ENCODE measurements around the gene MED17. TPM values are rescaled to one million over a fixed set of nuclear protein-coding genes. Genes with fewer than 3 reads are reported as not detected.
"Not testable (repeated sequence)": the region's sequence is repeated elsewhere in the genome, so short reads cannot be mapped to it uniquely, and the experiment has no call there.

The MED17 gene
- total RNA-seq, 1 experiment from 2014 or later: 26.9 TPM

GRCh38 chr11:93744669-93745004 is 39.4 kb upstream of the MED17 start:
- TF ChIP-seq CTCF (conservative IDR thresholded peaks at IDR 0.05): no peak
- no peak for TF ChIP-seq EZH2 (IDR thresholded peaks at IDR 0.05; ENCODE audit: low read depth)
- H4K20me1 ChIP-seq (ENCODE audit: insufficient read depth): peaks cover 8% of the 10 kb centered on the region
- ChIA-PET CTCF (no interaction called here), POLR2A (ENCODE audit: unreplicated experiment) (no interaction called here)
- no peaks in the 10 kb centered on the region for H3K9me2 ChIP-seq (ENCODE audit: insufficient read depth)
- peaks cover 33% of the 10 kb centered on the region for H3F3A ChIP-seq (ENCODE audit: insufficient read depth, low read depth)
- intact Hi-C loops (cut with micrococcal nuclease; ENCODE audit: unreplicated experiment): no loop called here
- H3K9me3 ChIP-seq (ENCODE audit: insufficient read depth, low read depth): no peaks in the 10 kb centered on the region
- H3K27me3 ChIP-seq (ENCODE audit: insufficient read depth, low read depth): no peaks in the 10 kb centered on the region
- BruUV-seq (replicated peaks): no TSS peak
- no peak overlapping the region for H3K4me3 ChIP-seq
- H3K27ac ChIP-seq: no peak overlapping the region
- peaks cover 6% of the 10 kb centered on the region for H3K4me1 ChIP-seq (replicated peaks; ENCODE audit: insufficient read depth)
- H2AFZ ChIP-seq: no peak overlapping the region
- H3K36me3 ChIP-seq (ENCODE audit: low read depth): peaks cover 20% of the 10 kb centered on the region
- DNase-seq: no peak
- no peak overlapping the region for H3K4me2 ChIP-seq
- peaks cover 46% of the 10 kb centered on the region for H3K79me2 ChIP-seq (ENCODE audit: low read depth)

- H4K20me1 ChIP-seq (ENCODE audit: insufficient read depth); H2AFZ ChIP-seq; CTCF ChIA-PET; BruUV-seq (replicated peaks); H3K4me1 ChIP-seq (replicated peaks; ENCODE audit: insufficient read depth); H3K9me2 ChIP-seq (ENCODE audit: insufficient read depth); DNase-seq; H3K9me3 ChIP-seq (ENCODE audit: insufficient read depth, low read depth); H3K27me3 ChIP-seq (ENCODE audit: insufficient read depth, low read depth); POLR2A ChIA-PET (ENCODE audit: unreplicated experiment); H3K27ac ChIP-seq; H3K4me2 ChIP-seq; H3K4me3 ChIP-seq; intact Hi-C loops (cut with micrococcal nuclease; ENCODE audit: unreplicated experiment): not testable (repeated sequence)
- peaks cover 31% of the 10 kb centered on the region; the same call in 1 of the 2 replicates for H3F3A ChIP-seq (ENCODE audit: insufficient read depth, low read depth)
- peaks cover 15% of the 10 kb centered on the region; the same call in 1 of the 2 replicates for H3K36me3 ChIP-seq (ENCODE audit: low read depth)
- H3K79me2 ChIP-seq (ENCODE audit: low read depth): peaks cover 41% of the 10 kb centered on the region
Measured at GRCh38 chr11:93745005-93745755, 38.9 kb upstream of the MED17 start.

GRCh38 chr11:93746101-93746500 is 38.0 kb upstream of the MED17 start:
- H3K9me2 ChIP-seq (ENCODE audit: insufficient read depth): no peaks in the 10 kb centered on the region
- intact Hi-C loops (cut with micrococcal nuclease; ENCODE audit: unreplicated experiment): no loop called here
- POLR2A ChIA-PET (ENCODE audit: unreplicated experiment): no interaction called here
- no peak overlapping the region for H3K4me2 ChIP-seq
- H2AFZ ChIP-seq: no peak overlapping the region
- peaks cover 31% of the 10 kb centered on the region for H3K79me2 ChIP-seq (ENCODE audit: low read depth)
- CTCF ChIA-PET: no interaction called here
- TF ChIP-seq EZH2 (IDR thresholded peaks at IDR 0.05; ENCODE audit: low read depth) (no peak), CTCF (conservative IDR thresholded peaks at IDR 0.05) (no peak)
- H3K27ac ChIP-seq: no peak overlapping the region
- no peaks in the 10 kb centered on the region for H3K27me3 ChIP-seq (ENCODE audit: insufficient read depth, low read depth)
- H3K36me3 ChIP-seq (ENCODE audit: low read depth): peaks cover 10% of the 10 kb centered on the region; the same call in 1 of the 2 replicates
- no TSS peak for BruUV-seq (replicated peaks)
- no peaks in the 10 kb centered on the region for H3K9me3 ChIP-seq (ENCODE audit: insufficient read depth, low read depth)
- DNase-seq: no peak
- H3K4me1 ChIP-seq (replicated peaks; ENCODE audit: insufficient read depth): peaks cover 6% of the 10 kb centered on the region
- H4K20me1 ChIP-seq (ENCODE audit: insufficient read depth): peaks cover 5% of the 10 kb centered on the region; the same call in 1 of the 2 replicates
- H3F3A ChIP-seq (ENCODE audit: insufficient read depth, low read depth): peaks cover 22% of the 10 kb centered on the region; the same call in 1 of the 2 replicates
- H3K4me3 ChIP-seq: no peak overlapping the region

GRCh38 chr11:93747122-93747521 is 37.0 kb upstream of the MED17 start:
- no TSS peak for BruUV-seq (replicated peaks)
- H4K20me1 ChIP-seq (ENCODE audit: insufficient read depth): peaks cover 5% of the 10 kb centered on the region; the same call in 1 of the 2 replicates
- ChIA-PET CTCF (no interaction called here), POLR2A (ENCODE audit: unreplicated experiment) (no interaction called here)
- no peak overlapping the region for H3K27ac ChIP-seq
- no peak overlapping the region for H3K4me2 ChIP-seq
- no peaks in the 10 kb centered on the region for H3K9me2 ChIP-seq (ENCODE audit: insufficient read depth)
- no peak overlapping the region for H3K4me3 ChIP-seq
- H3K79me2 ChIP-seq (ENCODE audit: low read depth): peaks cover 27% of the 10 kb centered on the region
- no peak for DNase-seq
- H3K9me3 ChIP-seq (ENCODE audit: insufficient read depth, low read depth): no peaks in the 10 kb centered on the region
- H2AFZ ChIP-seq: no peak overlapping the region
- H3K36me3 ChIP-seq (ENCODE audit: low read depth): peaks cover 10% of the 10 kb centered on the region; the same call in 1 of the 2 replicates
- intact Hi-C loops (cut with micrococcal nuclease; ENCODE audit: unreplicated experiment): no loop called here
- peaks cover 6% of the 10 kb centered on the region for H3K4me1 ChIP-seq (replicated peaks; ENCODE audit: insufficient read depth)
- no peaks in the 10 kb centered on the region for H3K27me3 ChIP-seq (ENCODE audit: insufficient read depth, low read depth)
- H3F3A ChIP-seq (ENCODE audit: insufficient read depth, low read depth): peaks cover 13% of the 10 kb centered on the region; the same call in 1 of the 2 replicates
- TF ChIP-seq EZH2 (IDR thresholded peaks at IDR 0.05; ENCODE audit: low read depth) (no peak), CTCF (conservative IDR thresholded peaks at IDR 0.05) (no peak)
